HCT116 (cell line): ENCODE data around the gene FOXR1. TPM values are rescaled to one million over a fixed set of nuclear protein-coding genes. Genes with fewer than 3 reads are reported as not detected.
A peak's percentile ranks its signal among the peaks of the same experiment; 100 is the strongest.

ENCODE experiments used
- ATAC-seq: fragments of 200-7000 bp; cut with Tn5 transposase; 2 replicates; pipeline ENCODE4 v1.9.1; 2020; ENCODE audit warnings: mild to moderate bottlenecking, moderate library complexity
- BruUV-seq: library from RNA; stranded (reverse); fragments of 400-500 nt; replicated peaks from 2 replicates; lab custom pipeline; 2021; lab: Mats Ljungman, UMichigan
- CTCF ChIA-PET: fragments of 300-600 bp; sonication (Branson Sonifier 250); formaldehyde crosslinking; loops from one replicate; lab custom pipeline; 2021; ENCODE audit warnings: antibody characterized with exemption; lab: Charles Lee
- POLR2A ChIA-PET: fragments of 300-600, 350-600 bp; sonication (Branson Sonifier 250); formaldehyde crosslinking; loops from one replicate; lab custom pipeline; 2021; ENCODE audit warnings: antibody characterized with exemption; lab: Charles Lee
- RAD21 ChIA-PET, 2 experiments: fragments of 300-600 bp; sonication (Branson Sonifier 250); formaldehyde crosslinking; loops; one replicate each; lab custom pipeline; 2023; ENCODE audit warnings: low total read pairs in 2 of 2; ENCODE audit not compliant: uncharacterized antibody in 2 of 2, unreplicated experiment in 2 of 2, low non-redundant PET in 1 of 2; lab: Charles Lee
- DNase-seq: peaks from one replicate; pipeline ENCODE4 v3.0.0-alpha.2; 2010; ENCODE audit warnings: low read depth, low spot score
- H2AFZ ChIP-seq: fragments of 200-600 bp; shearing (Covaris generic), sonication (generic); 2 replicates; pipeline ENCODE4 v1.6.1; 2017; ENCODE audit warnings: low read depth, mixed run types, mixed read lengths, antibody characterized with exemption, low read length; ENCODE audit not compliant: poor library complexity, severe bottlenecking
- H3K27ac ChIP-seq: 2 replicates; pipeline ENCODE4 v1.5.1; 2012; ENCODE audit warnings: low read depth, low read length
- H3K27me3 ChIP-seq: fragments of 200-600 bp; sonication (generic); 2 replicates; pipeline ENCODE4 v1.6.1; 2016; ENCODE audit warnings: mixed run types, low read length, mixed read lengths; ENCODE audit not compliant: insufficient read depth
- H3K36me3 ChIP-seq, 2 experiments: fragments of 200-500 bp in 1 of 2; fragments of 200-600 bp in 1 of 2; sonication (Bioruptor generic) in 1 of 2; sonication (generic) in 1 of 2; 2 replicates each; pipeline versions ENCODE4 v1.5.1 to v1.6.1; 2014 to 2016; ENCODE audit warnings: low read length in 2 of 2, inconsistent platforms in 1 of 2, mixed read lengths in 1 of 2, mixed run types in 1 of 2; ENCODE audit not compliant: insufficient read depth in 2 of 2, control insufficient read depth in 1 of 2
- H3K4me1 ChIP-seq, 2 experiments: fragments of 200-600 bp in 1 of 2; sonication (generic) in 1 of 2; 2 replicates each; pipeline versions ENCODE4 v1.5.1 to v1.6.1; 2012 to 2017; ENCODE audit warnings: low read length in 2 of 2, inconsistent platforms in 1 of 2, mild to moderate bottlenecking in 1 of 2, mixed read lengths in 1 of 2, mixed run types in 1 of 2, moderate library complexity in 1 of 2; ENCODE audit not compliant: insufficient read depth in 2 of 2, control insufficient read depth in 1 of 2
- H3K4me2 ChIP-seq: fragments of 200-600 bp; sonication (generic); 2 replicates; pipeline ENCODE4 v1.6.1; 2017; ENCODE audit warnings: mixed run types, low read length, mixed read lengths
- H3K4me3 ChIP-seq, 2 experiments: fragments of 200-600 bp in 1 of 2; sonication (generic) in 1 of 2; replicated peaks in 1 of 2; 2 replicates each; pipeline ENCODE4 v1.5.1; 2011 to 2016; ENCODE audit warnings: low read length in 2 of 2, control low read depth in 1 of 2, low read depth in 1 of 2, mild to moderate bottlenecking in 1 of 2, mixed read lengths in 1 of 2, mixed run types in 1 of 2
- H3K79me2 ChIP-seq: fragments of 200-600 bp; sonication (generic); 2 replicates; pipeline ENCODE4 v1.6.1; 2017; ENCODE audit warnings: mild to moderate bottlenecking, mixed run types, low read length, moderate library complexity, mixed read lengths; ENCODE audit not compliant: insufficient read depth
- H3K9ac ChIP-seq: fragments of 200-600 bp; sonication (generic); 2 replicates; pipeline ENCODE4 v1.6.1; 2016; ENCODE audit warnings: low read length, mixed read lengths
- H3K9me2 ChIP-seq: fragments of 200-600 bp; sonication (generic), shearing (Covaris generic); 2 replicates; pipeline ENCODE4 v1.6.1; 2017; ENCODE audit warnings: mixed run types, mild to moderate bottlenecking, moderate library complexity; ENCODE audit not compliant: insufficient read depth
- H3K9me3 ChIP-seq, 2 experiments: fragments of 200-500 bp in 1 of 2; fragments of 200-600 bp in 1 of 2; sonication (Bioruptor generic) in 1 of 2; sonication (generic) in 1 of 2; 2 replicates each; pipeline ENCODE4 v1.6.1; 2014 to 2017; ENCODE audit warnings: low read length in 2 of 2, mixed read lengths in 2 of 2, inconsistent platforms in 1 of 2, low read depth in 1 of 2, mild to moderate bottlenecking in 1 of 2, mixed run types in 1 of 2, moderate library complexity in 1 of 2; ENCODE audit not compliant: control insufficient read depth in 1 of 2, insufficient read depth in 1 of 2
- H4K20me1 ChIP-seq: fragments of 200-600 bp; sonication (generic), shearing (Covaris generic); 2 replicates; pipeline ENCODE4 v1.6.1; 2017; ENCODE audit warnings: mixed run types, mild to moderate bottlenecking, moderate library complexity; ENCODE audit not compliant: insufficient read depth
- CBX3 ChIP-seq: IDR thresholded peaks from 2 replicates; pipeline ENCODE4 v1.6.1; 2012; ENCODE audit warnings: low read depth
- CEBPB ChIP-seq: IDR thresholded peaks from 2 replicates; pipeline ENCODE4 v1.6.1; 2012; ENCODE audit warnings: low read depth
- CTCF ChIP-seq, 3 experiments: fragments of 200-600 bp in 1 of 3; sonication (generic) in 1 of 3; IDR thresholded peaks in 2 of 3; conservative IDR thresholded peaks in 1 of 3; 2 replicates each; pipeline ENCODE4 v1.5.1; 2012 to 2017; ENCODE audit warnings: low read depth in 2 of 3, low read length in 2 of 3, antibody characterized with exemption in 1 of 3, borderline replicate concordance in 1 of 3, control low read depth in 1 of 3, mild to moderate bottlenecking in 1 of 3, mixed read lengths in 1 of 3, mixed run types in 1 of 3, moderate library complexity in 1 of 3; ENCODE audit not compliant: insufficient read depth in 1 of 3
- ELF1 ChIP-seq: IDR thresholded peaks from 2 replicates; pipeline ENCODE4 v1.6.1; 2012; ENCODE audit warnings: low read depth, borderline replicate concordance
- JUND ChIP-seq: IDR thresholded peaks from 2 replicates; pipeline ENCODE4 v1.6.1; 2012
- POLR2AphosphoS5 ChIP-seq: IDR thresholded peaks from 2 replicates; pipeline ENCODE4 v1.6.1; 2011; ENCODE audit warnings: mild to moderate bottlenecking, low read depth, low read length, moderate library complexity
- SIN3A ChIP-seq: IDR thresholded peaks from 2 replicates; pipeline ENCODE4 v1.6.1; 2012; ENCODE audit warnings: low read depth
- TCF7L2 ChIP-seq: IDR thresholded peaks from 2 replicates; pipeline ENCODE4 v1.7.0; 2011; ENCODE audit warnings: borderline replicate concordance, inconsistent platforms; ENCODE audit not compliant: insufficient read depth, insufficient read length; ENCODE audit errors: extremely low read depth
- YY1 ChIP-seq: IDR thresholded peaks from 2 replicates; pipeline ENCODE4 v1.6.1; 2011; ENCODE audit warnings: low read length, low read depth, moderate library complexity, mild to moderate bottlenecking; ENCODE audit not compliant: insufficient replicate concordance; ENCODE audit errors: extremely low read depth
- ZFX ChIP-seq: fragments of 450-650 bp; IDR thresholded peaks from 2 replicates; pipeline ENCODE4 v1.6.1; 2017
- intact Hi-C: fragments of 100-400 bp; cut with micrococcal nuclease; formaldehyde crosslinking; loops from 2 replicates; pipeline ENCODE4 v1.10.0; 2022
- total RNA-seq: library from RNA; stranded (reverse); gene quantifications from one replicate; pipeline ENCODE4 v1.2.1, GENCODE V29; 2021; ENCODE audit not compliant: unreplicated experiment

Gene FOXR1
- total RNA-seq, 1 experiment from 2014 or later = not detected

GRCh38 chr11:118928870-118929500, 42.6 kb upstream of the FOXR1 start:
- Histone ChIP-seq H3K4me3 (peak overlapping the region; percentile 73 to 75), H4K20me1 (no peaks in the 10 kb centered on the region), H3K27me3 (no peaks in the 10 kb centered on the region), H3K4me1 (peaks cover 37 to 81% of the 10 kb centered on the region in 2 experiments), H3K9ac (peak overlapping the region; percentile 95), H3K79me2 (peaks cover 15% of the 10 kb centered on the region), H3K9me3 (no peaks in the 10 kb centered on the region), H3K4me2 (peak overlapping the region; percentile 100), H3K9me2 (no peaks in the 10 kb centered on the region), H3K36me3 (no peaks in the 10 kb centered on the region; a peak in 1 of 4 replicates), H3K27ac (peak overlapping the region; percentile 100), H2AFZ (no peak overlapping the region)
- DNase-seq = no peak
- POLR2A ChIA-PET = interaction anchor here (1.1 to 2.0 kb wide), 4 partner anchors 12 to 239 kb away, joined by 4 to 6 read pairs (median 6); no protein-coding TSS in a partner anchor
- TF ChIP-seq POLR2AphosphoS5 = peak; percentile 21; the same call in 1 of the 2 replicates
- no peak for TF ChIP-seq ELF1
- peak; percentile 7 for ATAC-seq
- CTCF ChIA-PET = interaction anchor here (1.4 to 6.6 kb wide), 4 partner anchors 12 to 239 kb away, joined by 4 to 150 read pairs (median 7); no protein-coding TSS in a partner anchor
- no TSS peak for BruUV-seq
- RAD21 ChIA-PET = interaction anchor here (0.7 to 1.0 kb wide), 2 partner anchors 20 kb away, joined by 4 to 5 read pairs; no protein-coding TSS in a partner anchor
- intact Hi-C loops = loop anchor here (1.0 to 2.0 kb wide), 3 partner anchors 17 to 138 kb away; partner anchors contain the start of gene DDX6

- Histone ChIP-seq H3K27me3 (no peaks in the 10 kb centered on the region), H3K9me2 (no peaks in the 10 kb centered on the region), H3K27ac (peak overlapping the region; percentile 100), H3K4me3 (peak overlapping the region; percentile 73 to 75), H3K4me2 (peak overlapping the region; percentile 100), H3K9ac (peak overlapping the region; percentile 95), H3K4me1 (peaks cover 34 to 75% of the 10 kb centered on the region in 2 experiments), H3K36me3 (no peaks in the 10 kb centered on the region), H3K79me2 (peaks cover 9% of the 10 kb centered on the region), H2AFZ (no peak overlapping the region), H3K9me3 (no peaks in the 10 kb centered on the region), H4K20me1 (no peaks in the 10 kb centered on the region)
- BruUV-seq = no TSS peak
- DNase-seq (peak; percentile 89), ATAC-seq (peak; percentile 24)
- ChIA-PET RAD21 (interaction anchor here (0.7 to 1.0 kb wide), 3 partner anchors 19 to 20 kb away, joined by 3 to 5 read pairs (median 4); no protein-coding TSS in a partner anchor), CTCF (interaction anchor here (0.7 to 6.6 kb wide), 3 partner anchors 9 to 240 kb away, joined by 4 to 150 read pairs (median 8); no protein-coding TSS in a partner anchor), POLR2A (interaction anchor here (1.0 to 2.0 kb wide), 5 partner anchors 13 to 240 kb away, joined by 3 to 6 read pairs (median 4); no protein-coding TSS in a partner anchor)
- intact Hi-C loops = loop anchor here (2.0 kb wide), 2 partner anchors 27 to 139 kb away; partner anchors contain the start of genes DDX6 and UPK2
- TF ChIP-seq CBX3 = no peak
- no peak for TF ChIP-seq ELF1
- TF ChIP-seq SIN3A = no peak
- TF ChIP-seq CTCF (IDR thresholded peaks at IDR 0.05 in 2 of 3, conservative IDR thresholded peaks at IDR 0.05 in 1 of 3; ENCODE audit: borderline replicate concordance in 1 of 3, insufficient read depth in 1 of 3, low read depth in 2 of 3, low read length in 2 of 3) = no peak
- peak; percentile 14 for TF ChIP-seq YY1
- TF ChIP-seq ZFX = no peak
- TF ChIP-seq CEBPB = no peak
- peak; percentile 61 for TF ChIP-seq TCF7L2
- TF ChIP-seq JUND = no peak
Observed at GRCh38 chr11:118929501-118930093, 42.0 kb upstream of the FOXR1 start.
